Measurements from ENCODE around the gene APOL2.
"Not testable (repeated sequence)": the region's sequence is repeated elsewhere in the genome, so short reads cannot be mapped to it uniquely, and the experiment has no call there.

The APOL2 gene

DNA sequence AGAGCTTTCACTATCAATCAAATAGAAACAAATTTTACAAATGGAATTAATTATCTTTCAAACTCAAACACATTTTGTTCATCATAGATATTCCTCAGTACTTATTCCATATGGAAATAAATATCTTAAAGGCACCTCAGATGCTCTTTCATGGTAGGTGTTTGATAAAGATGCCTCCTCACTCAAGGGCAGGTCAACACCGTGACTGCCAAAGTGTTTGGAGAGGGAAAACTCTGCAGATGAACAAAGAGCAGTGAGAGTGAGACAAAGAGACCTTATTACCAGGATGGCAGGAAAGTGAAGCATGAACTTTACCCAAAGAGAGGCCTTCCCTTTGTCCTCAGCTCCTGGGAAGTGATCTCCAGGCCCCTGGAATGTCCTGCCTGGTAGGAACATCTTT, 11.0 kb downstream of the APOL2 start:
- DNase-seq; in situ Hi-C loops (cut with HindIII; ENCODE audit: low pct_ligation_motif_present, low pct_unique_long_range_greater_than_20kb, low sequenced_read_pairs): not testable (repeated sequence)

DNA sequence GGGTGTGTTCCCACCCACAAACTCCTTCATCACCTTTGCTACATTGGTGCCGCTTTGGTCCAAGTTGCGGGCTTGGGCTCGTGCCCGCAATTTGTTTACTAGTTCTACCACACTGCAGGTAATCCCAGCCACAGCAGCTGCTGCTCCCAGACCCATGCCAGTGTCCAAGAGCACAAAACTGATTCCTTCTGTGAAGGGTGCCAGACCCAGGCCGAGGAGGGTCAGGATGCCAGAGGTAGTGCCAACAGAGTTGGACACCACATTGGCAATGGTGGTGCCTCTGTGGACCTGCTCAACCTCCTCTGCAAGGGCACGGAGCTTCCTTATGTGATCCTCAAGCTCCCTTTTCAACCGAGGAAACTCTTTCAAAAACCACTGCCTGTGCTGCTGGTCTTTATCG, 11.5 kb downstream of the APOL2 start:
- in situ Hi-C loops (cut with HindIII; ENCODE audit: low pct_ligation_motif_present, low pct_unique_long_range_greater_than_20kb, low sequenced_read_pairs), result no loop called here
- no peak for DNase-seq

DNA sequence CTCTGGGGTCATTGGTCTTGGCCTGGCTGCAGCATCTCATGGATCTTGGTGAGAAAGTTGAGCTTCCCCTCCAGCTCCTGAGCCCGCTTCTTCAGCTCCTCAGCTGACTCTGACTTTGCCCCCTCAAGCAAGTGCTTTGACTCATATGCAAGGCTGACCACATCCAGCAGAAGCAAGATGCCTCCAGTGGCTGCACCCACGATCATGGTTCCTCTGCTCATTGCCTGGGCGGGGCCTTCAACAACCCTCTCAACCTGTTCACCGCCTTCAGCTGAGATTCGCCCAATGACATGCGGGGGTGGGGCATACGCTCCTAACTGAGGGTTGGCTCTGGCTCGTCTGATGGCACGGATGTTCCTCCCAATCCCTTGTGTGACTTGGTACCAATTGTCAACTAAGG, 11.9 kb downstream of the APOL2 start:
- no peak for DNase-seq
- in situ Hi-C loops (cut with HindIII; ENCODE audit: low pct_ligation_motif_present, low pct_unique_long_range_greater_than_20kb, low sequenced_read_pairs), result no loop called here

DNA sequence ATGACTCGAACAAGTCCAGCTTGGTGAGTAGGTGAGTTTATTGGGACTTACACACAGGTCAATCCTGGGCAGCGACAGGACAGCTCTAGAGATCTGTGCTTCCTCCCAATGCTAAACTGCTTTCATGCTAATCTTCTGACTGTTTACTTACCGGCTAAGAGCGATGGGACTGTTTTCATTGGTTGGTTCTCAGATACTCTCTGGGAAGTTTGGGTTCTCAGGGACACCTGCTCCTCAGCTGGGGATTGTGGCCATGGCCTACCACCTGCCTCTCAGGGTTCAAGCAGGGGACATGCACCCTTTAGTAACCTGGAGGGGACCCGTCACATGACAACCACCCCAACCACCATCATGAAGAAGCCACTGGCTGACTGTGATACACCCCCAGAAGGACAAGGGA, 13.1 kb downstream of the APOL2 start:
- in situ Hi-C loops (cut with HindIII; ENCODE audit: low pct_ligation_motif_present, low pct_unique_long_range_greater_than_20kb, low sequenced_read_pairs), result no loop called here

DNA sequence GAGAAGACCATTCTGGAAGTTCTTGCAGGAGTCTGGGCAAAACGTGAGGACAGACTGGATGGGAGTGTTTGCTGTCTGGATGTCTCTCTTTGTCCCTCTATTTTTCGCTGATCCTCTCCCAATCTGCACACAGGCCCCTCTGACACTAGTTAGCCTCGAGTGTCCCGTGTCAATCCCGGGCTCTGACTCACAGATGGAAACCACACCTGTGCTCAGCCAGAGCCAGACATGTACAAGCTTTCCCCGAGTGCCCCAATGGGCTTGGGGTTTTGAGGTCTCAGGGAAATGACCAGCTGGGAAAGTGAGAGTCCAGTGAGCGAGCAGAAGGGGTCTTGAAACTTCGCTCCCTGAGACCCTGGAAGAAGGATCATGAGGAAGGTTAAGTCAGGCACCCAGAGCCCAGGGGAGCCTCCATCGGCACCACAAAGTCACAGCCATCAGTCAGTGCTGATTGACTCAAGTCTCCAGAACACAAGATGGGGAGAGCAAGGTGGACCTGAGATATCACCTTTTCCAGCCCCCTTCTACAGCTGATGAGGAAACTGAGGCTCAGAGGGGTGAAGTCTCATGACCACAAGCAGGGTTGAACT, 13.9 kb downstream of the APOL2 start:
- DNase-seq, result no peak
- in situ Hi-C loops (cut with HindIII; ENCODE audit: low pct_ligation_motif_present, low pct_unique_long_range_greater_than_20kb, low sequenced_read_pairs), result no loop called here

More for the DNA sequence above, 13.1 kb downstream of the APOL2 start:
- no peak for DNase-seq

DNA sequence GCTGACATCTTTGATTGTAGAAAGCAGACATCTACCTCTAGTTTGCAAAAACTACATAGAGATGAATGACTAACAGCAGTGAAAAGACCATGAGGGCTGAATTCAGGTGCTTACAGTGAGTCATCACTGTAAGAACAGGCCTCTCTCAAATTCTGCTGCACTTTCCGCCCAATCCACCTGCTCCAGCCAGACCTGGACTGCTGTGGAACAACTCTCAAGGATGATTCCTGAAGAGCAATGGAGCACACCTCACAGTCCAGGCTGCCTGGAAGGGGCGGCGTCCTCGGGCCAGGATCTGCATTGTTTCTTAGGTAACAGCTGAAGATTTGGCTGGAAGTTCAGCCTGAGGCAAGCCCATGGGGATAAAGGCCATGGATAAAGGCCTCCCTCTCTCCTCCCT, 15.1 kb downstream of the APOL2 start:
- no peak for DNase-seq
- in situ Hi-C loops (cut with HindIII; ENCODE audit: low pct_ligation_motif_present, low pct_unique_long_range_greater_than_20kb, low sequenced_read_pairs), result no loop called here

DNA sequence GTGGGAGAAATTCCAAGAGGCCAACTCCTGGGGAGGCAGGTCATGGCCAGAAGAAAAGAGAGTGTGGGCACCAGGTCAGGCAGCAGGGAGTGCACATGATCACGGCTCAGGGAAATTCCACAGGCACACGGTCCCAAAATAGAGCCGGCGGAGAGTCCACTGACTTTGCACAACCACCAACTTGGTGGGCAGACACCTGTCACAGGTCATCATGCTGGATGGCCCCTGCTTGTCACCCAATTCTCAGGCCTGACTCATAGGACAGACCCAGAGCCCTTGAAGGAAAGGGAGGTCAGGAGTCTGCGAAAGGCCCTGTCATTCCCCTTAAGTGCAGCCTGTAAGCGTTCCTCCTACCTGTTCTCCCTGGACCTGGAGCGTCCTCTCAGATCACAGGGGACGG, 15.8 kb downstream of the APOL2 start:
- in situ Hi-C loops (cut with HindIII; ENCODE audit: low pct_ligation_motif_present, low pct_unique_long_range_greater_than_20kb, low sequenced_read_pairs), result no loop called here
- no peak for DNase-seq

DNA sequence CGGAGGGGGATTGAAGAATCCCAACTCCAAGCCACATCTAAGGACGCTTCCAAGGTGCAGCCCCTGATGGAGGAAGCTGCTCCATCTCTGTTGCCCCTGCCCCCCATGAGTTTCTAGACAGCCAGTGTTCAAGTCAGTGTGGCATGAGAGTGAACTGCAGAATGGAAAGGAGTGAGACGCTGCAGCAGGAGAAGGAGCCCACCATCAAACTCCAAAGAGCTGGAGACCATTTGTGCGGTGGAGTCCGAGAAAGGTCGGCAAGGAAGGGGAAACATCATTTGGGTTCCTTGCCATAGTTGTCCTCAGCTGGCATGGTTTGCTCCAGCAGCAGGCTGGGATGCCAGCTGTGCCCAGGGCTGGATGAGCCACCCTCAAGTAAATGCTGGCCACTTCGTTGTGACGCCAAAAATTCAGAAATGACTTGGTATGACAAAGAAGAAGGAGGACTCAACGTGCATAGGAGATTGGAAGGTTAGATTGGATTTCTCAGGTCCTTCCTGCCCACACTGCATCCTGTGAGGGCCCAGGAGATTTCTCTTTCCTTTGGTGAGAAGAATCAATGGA, 16.4 kb downstream of the APOL2 start:
- DNase-seq, result no peak
- in situ Hi-C loops (cut with HindIII; ENCODE audit: low pct_ligation_motif_present, low pct_unique_long_range_greater_than_20kb, low sequenced_read_pairs), result no loop called here

DNA sequence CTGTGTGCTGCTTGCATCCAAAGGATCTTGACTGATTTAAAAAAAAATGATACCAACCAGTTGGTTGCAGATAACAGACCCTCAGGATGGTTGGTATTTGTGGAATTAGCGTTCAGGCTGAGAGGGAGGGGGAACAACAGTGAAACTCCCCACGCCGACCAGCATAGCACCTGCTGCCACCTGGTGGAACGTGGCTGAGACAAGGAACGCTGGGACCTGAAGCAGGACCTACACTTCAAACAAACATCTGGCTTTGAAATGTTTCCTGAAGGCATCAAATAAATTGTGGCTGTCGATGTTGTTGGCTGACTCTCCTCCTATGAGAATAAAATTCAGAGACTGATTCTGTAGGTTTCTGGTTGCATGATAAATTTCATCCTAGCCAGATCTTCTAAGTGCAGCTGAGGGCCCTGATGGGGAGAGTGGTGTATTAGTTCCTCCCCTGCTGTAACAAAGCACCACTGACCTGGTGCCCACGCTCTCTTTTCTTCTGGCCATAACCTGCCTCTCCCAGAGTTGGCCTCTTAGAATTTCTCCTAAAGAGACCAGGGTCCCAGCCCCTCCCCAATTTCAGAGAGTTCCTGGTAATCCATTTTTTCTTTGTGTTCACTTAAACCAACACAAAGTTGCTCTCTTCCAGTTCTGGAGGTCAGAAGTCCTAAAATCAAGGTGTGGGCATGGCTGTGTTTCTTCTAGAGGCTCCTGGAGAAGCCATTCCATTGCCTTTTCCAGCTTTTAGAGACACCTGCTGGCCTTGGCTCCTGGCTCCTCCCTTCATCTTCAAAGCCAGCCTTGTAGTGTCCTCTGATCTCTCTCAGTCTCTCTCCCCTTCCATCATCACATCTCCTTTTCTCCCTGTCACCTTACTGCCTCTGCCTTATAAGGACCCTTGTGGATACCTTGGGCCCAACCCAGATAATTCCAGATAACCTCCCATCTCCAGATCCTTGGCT, 17.3 kb downstream of the APOL2 start:
- in situ Hi-C loops (cut with HindIII; ENCODE audit: low pct_ligation_motif_present, low pct_unique_long_range_greater_than_20kb, low sequenced_read_pairs), result no loop called here
- peak; percentile 21 for DNase-seq

DNA sequence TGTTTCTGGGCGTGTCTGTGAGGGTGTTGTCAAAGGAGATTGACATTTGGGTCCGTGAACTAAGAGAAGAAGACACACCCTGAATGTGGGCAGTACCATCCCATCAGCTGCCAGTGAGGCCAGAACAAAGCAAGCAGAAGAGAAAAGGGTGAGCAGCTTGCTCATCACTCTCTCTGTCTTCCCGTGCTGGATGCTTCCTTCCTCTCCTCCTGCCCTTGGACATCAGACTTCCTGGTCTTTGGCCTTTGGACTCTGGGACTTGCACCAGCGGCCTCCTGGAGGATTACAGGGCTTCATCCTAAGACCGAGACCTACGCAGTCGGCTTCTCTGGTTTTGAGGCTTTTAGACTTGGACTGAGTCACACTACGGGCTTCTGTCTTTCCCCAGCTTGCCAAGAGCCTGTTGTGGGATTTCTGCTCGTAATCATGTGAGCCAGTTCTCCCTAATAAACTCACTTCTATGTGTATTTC, 18.8 kb downstream of the APOL2 start:
- no peak for DNase-seq
- in situ Hi-C loops (cut with HindIII; ENCODE audit: low pct_ligation_motif_present, low pct_unique_long_range_greater_than_20kb, low sequenced_read_pairs), result no loop called here

DNA sequence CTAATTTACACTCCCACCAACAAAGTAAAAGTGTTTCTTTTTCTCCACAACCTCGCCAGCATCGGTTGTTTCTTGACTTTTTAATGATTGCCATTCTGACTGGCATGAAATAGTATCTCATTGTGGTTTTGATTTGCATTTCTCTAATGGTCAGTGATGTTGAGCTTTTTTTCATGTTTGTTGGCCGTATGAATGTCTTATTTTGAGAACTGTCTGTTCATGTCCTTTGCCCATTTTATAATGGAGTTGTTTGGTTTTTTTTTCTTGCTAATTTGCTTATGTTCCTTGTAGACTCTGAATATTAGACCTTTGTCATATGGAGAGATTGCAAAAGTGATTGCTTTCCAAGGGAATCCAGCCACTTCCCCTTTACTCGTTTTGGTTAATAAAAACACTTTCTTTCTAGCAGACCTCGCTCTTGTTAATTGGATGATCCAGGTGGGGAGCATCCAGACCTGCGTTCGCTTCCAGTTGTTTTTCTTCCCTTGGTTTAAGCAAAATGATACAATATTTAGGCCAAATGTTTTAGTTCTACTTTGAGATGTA, 20.6 kb downstream of the APOL2 start:
- DNase-seq, result no peak
- in situ Hi-C loops (cut with HindIII; ENCODE audit: low pct_ligation_motif_present, low pct_unique_long_range_greater_than_20kb, low sequenced_read_pairs), result no loop called here

DNA sequence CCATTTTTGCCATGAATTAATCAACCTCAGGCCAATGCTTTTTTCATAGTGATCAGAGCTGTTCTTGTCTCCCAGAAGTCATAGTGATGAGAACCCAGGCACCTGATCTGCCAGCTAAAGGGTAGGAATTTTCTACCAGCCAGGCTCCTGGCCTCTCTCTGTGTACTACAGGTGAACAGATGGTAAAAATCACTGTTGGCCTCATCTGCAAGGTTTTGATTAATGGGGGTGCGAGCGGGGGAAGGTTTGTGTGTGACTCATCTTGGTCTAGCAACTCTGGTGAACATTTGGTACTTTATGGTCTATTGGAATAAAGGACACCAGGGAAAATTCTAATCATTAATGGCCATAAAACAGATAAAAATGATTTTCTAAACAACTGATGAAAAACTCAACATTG, 23.3 kb downstream of the APOL2 start:
- no peak for DNase-seq
- in situ Hi-C loops (cut with HindIII; ENCODE audit: low pct_ligation_motif_present, low pct_unique_long_range_greater_than_20kb, low sequenced_read_pairs), result no loop called here

DNA sequence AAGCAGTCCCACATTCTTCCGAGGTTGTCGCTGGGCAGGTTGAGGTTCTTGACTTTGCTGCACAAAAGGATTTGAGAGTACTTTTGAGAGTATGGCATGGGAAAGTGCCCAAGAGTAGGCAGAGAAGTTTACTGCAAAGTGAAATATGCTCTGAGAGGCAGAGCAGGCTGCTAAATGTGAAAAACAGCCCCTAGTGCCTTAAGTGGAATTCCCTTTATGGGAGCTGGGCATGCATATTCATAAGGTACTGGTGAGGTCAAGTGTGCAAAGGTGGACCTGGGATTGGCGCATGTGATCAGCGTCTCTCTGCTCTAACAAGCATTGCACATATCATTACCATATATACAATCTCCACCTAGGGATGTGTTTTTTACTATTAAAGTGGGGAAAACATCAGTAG, 25.7 kb downstream of the APOL2 start:
- DNase-seq, result no peak

DNA sequence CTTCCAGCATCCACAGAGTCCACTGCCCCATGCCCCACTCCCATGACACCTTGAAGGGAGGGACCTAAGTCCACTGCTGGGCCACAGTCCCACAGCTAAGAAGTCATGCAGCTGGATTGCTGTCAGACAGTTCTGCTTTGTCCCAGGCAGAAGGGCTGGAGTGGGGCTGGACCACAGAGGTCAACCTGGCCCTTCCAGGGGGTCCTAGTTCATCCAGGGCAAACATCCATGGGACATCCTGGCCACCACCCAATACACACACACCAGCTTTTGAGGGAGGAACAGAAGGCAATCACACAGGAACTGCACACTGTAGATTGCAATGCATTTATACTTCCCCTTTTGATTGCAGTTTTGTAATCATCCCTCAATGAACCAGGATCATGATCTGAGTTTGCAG, 26.4 kb downstream of the APOL2 start:
- in situ Hi-C loops (cut with HindIII; ENCODE audit: low pct_ligation_motif_present, low pct_unique_long_range_greater_than_20kb, low sequenced_read_pairs), result no loop called here
- DNase-seq, result no peak

More for the DNA sequence above, 25.7 kb downstream of the APOL2 start:
- in situ Hi-C loops (cut with HindIII; ENCODE audit: low pct_ligation_motif_present, low pct_unique_long_range_greater_than_20kb, low sequenced_read_pairs), result no loop called here

DNA sequence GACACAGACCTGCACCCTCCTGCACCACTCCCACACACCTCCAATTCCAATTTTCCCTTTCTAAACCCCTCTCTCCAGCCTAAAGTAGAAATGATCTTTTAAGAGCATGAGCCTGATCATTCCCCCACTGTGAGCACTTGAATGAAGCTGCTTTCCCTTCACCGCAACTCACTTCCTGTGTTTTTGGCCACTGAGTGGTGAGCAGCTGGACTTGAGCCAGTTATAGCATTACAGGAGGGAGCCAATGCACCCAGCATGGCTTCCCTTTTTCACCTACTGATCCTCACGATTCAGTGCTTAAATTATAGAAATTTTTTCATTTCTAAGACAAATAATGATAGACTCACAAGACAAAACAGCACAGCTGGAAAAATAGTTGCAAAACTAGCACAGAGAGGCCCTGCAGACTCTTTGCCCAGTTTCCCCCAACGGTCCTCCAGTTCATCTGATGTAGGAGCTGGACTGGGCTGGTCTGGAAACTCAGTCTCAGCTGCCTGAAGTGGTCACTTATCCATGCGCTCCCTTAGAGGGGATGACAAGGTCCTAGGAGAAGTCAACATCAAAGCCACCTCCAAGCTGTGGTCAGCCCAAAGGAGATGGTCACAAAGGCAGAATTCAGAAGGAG, 28.0 kb downstream of the APOL2 start:
- no peak for DNase-seq
- in situ Hi-C loops (cut with HindIII; ENCODE audit: low pct_ligation_motif_present, low pct_unique_long_range_greater_than_20kb, low sequenced_read_pairs), result no loop called here

DNA sequence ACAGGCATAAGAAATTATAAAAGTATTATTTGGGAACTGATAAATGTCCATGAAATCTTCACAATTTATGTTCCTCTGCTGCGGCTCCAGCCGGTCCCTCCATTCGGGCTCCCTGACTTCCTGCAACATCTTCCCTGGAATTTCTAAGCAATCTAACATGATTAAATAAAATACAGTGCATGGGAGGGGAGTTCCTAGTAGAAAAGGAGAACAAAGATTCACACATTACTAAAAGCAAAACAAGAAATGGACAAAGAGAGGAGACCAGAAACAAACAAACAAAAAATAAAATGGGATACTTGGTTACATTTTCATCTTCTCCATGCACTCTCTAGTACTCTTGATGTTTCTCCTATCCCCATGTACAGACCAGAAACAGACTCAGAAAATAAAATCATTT, 29.1 kb downstream of the APOL2 start:
- DNase-seq, result no peak
- in situ Hi-C loops (cut with HindIII; ENCODE audit: low pct_ligation_motif_present, low pct_unique_long_range_greater_than_20kb, low sequenced_read_pairs), result no loop called here

DNA sequence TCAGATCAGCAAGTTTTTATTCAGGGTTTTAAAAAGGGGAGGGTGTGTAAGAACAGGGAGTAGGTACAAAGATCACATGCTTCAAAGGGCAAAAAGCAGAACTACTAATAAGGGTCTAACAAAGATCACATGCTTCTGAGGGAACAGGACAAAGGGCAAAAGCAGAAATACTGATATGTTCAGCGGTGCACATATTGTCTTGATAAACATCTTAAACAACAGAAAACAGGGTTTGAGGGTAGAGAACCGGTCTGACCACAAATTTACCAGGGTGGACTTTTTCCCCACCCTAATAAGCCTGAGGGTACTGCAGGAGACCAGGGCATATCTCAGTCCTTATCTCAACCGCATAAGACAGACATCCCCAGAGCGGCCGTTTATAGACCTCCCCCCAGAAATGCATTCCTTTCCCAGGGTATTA, 29.8 kb downstream of the APOL2 start:
- DNase-seq; in situ Hi-C loops (cut with HindIII; ENCODE audit: low pct_ligation_motif_present, low pct_unique_long_range_greater_than_20kb, low sequenced_read_pairs): not testable (repeated sequence)

DNA sequence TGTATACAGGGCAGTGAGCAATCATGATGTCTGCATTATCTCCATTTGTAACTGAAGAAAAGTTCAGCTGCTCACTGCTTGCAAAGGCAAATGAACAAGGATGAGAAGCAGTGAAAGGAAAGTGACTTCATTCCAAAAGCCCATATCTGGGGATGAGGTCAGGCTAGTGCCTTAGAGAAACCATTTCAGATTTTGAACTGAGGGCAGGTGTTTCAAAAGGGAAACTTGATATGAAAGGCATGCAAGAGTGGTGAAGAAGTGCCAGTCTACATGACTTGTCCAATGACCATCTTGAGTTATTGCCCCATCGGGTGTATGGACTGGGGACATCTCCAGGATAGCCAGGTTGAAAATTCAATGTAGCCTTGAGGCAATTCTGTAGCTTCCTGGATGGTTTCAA, 30.4 kb downstream of the APOL2 start:
- no peak for DNase-seq
- in situ Hi-C loops (cut with HindIII; ENCODE audit: low pct_ligation_motif_present, low pct_unique_long_range_greater_than_20kb, low sequenced_read_pairs), result no loop called here

All from ACHN (cell line).